NOMO-1 treated with DMSO at 0.1 percent for 48 hours (cell line): ENCODE results near the gene TELO2.

Source experiments
- DNase-seq: peaks from one replicate; lab custom pipeline; 2025; ENCODE audit not compliant: unreplicated experiment; lab: John Stamatoyannopoulos, UW

Gene TELO2

GRCh38 chr16:1535391-1536291, 42.5 kb downstream of the TELO2 start:
- DNase-seq, result no peak

GRCh38 chr16:1536601-1537000, 43.4 kb downstream of the TELO2 start:
- DNase-seq, result no peak

GRCh38 chr16:1537138-1537577, 44.0 kb downstream of the TELO2 start:
- no peak for DNase-seq

- no peak for DNase-seq
These were observed 44.7 kb downstream of the TELO2 start for GRCh38 chr16:1537763-1538289.

GRCh38 chr16:1538804-1539520, 45.8 kb downstream of the TELO2 start:
- no peak for DNase-seq

GRCh38 chr16:1539720-1540555, 46.8 kb downstream of the TELO2 start:
- DNase-seq, result no peak

GRCh38 chr16:1540556-1540855, 47.3 kb downstream of the TELO2 start:
- no peak for DNase-seq

GRCh38 chr16:1541293-1542165, 48.4 kb downstream of the TELO2 start:
- DNase-seq, result no peak

GRCh38 chr16:1542166-1542500, 49.0 kb downstream of the TELO2 start:
- DNase-seq, result no peak

- DNase-seq, result no peak
These were observed 49.4 kb downstream of the TELO2 start for GRCh38 chr16:1542533-1542932.

- DNase-seq, result peak; percentile 93
These were observed 50.1 kb downstream of the TELO2 start for GRCh38 chr16:1543085-1543896.

- peak; percentile 4 for DNase-seq
These were observed 52.2 kb downstream of the TELO2 start for GRCh38 chr16:1545044-1546040.

- DNase-seq, result no peak
These were observed 53.3 kb downstream of the TELO2 start for GRCh38 chr16:1546430-1546829.

- no peak for DNase-seq
These were observed 55.1 kb downstream of the TELO2 start for GRCh38 chr16:1548233-1548632.

- DNase-seq, result no peak
These were observed 55.6 kb downstream of the TELO2 start for GRCh38 chr16:1548727-1549126.

- no peak for DNase-seq
These were observed 56.9 kb downstream of the TELO2 start for GRCh38 chr16:1550069-1550468.

GRCh38 chr16:1550696-1551095, 57.5 kb downstream of the TELO2 start:
- no peak for DNase-seq

- no peak for DNase-seq
These were observed 58.0 kb downstream of the TELO2 start for GRCh38 chr16:1551166-1551565.
